Effector CD8-positive, alpha-beta T cell (primary cell): ENCODE measurements around the gene GSTO2.
A peak's percentile ranks its signal among the peaks of the same experiment; 100 is the strongest.
"Not testable (repeated sequence)": the region's sequence is repeated elsewhere in the genome, so short reads cannot be mapped to it uniquely, and the experiment has no call there.

Source experiments
- DNase-seq: peaks from one replicate; lab custom pipeline; 2025; lab: John Stamatoyannopoulos, UW
- total RNA-seq, 4 experiments: gene quantifications; one replicate each; lab custom pipeline; 2026; lab: John Stamatoyannopoulos, UW

Gene GSTO2
- total RNA-seq: 0.85 to 2.9 (median 1.6) reads per million in 4 experiments

DNA sequence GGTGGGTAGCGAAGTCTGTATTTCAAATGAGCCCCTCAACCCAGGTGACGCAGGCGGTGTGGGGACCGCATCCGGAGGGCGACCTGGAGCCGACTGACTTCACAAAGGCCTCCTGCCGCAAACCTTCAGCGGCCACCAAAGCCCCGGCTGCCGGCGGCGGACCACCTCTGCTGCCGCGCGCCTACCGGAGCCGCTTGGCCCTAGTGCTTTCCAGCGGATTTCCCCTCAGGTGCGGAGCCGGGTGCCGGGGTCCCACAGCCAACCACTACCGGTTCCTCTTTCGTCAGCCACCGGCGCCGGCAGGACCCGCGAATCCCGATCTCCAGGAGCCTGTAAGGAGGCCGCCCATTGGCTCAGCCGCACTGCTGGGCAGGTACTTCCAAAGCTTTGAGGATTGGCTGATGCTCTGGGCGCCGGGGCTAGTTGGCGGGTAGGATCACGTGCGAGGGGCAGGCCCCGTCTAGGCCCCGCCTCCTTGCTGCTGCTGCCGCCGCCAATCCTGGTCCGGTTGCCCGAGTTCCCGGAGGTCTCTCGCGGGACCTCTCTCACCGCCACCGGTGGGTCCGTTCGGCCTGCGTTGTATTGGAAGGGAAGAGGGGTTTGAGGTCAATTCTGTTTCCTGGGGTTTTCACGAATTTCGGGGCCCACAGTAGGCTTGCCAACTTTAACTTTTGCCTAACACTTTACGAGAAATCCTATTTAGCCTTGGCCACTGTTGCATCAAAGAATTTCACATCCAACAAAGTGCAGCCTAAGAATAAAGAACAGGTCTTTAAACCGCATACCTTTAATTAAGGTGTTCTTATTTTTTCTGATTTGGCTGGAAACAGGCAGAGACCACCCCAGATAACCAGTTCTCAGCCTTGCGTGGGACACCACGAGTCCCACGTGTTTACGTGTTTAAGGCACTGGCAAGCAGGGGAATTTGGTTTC, at the start of gene GSTO2:
TSS of gene GSTO2 (plus strand) at position 472 of the 933 bp plus-strand sequence. CDS start 5,732 bp downstream, outside the sequence.
- DNase-seq: peak; percentile 96

DNA sequence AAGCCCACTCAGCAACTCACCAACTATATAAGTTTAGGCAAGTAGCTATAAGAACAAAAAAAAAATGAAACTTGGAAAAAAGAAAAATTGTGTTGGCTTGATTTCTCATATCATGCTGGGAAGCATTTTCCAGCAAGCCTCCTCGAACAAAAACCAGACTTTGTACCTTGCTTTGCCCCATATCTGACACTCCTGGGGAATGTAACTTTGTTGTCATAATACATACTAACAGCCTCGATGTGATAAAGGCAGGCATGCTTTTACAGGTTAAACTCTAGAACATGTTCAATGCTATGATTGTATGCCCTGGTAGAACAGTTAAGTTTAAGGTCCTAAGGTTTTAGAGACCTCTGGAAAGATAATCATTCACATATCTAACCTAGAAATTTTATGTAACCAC, 48.5 kb upstream of the GSTO2 start:
- DNase-seq: no peak

DNA sequence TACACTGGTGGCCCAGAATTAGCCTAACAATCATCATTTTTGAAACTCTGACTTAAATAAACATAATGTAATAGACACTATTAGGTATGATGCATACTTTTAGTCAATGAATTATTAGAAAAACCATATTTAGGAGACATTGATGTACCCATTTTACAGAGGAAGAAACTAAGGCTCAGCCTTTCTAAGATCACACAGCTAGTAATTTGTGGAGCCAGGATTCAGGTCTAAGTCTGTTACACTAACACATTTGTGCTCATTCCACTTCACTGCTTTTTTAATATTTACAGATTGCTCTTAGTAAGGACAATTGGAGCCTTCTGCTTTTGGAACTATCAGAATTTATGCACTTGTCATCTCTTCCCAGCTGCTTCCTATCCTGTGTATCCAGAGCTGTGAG, 45.7 kb upstream of the GSTO2 start:
- no peak for DNase-seq

DNA sequence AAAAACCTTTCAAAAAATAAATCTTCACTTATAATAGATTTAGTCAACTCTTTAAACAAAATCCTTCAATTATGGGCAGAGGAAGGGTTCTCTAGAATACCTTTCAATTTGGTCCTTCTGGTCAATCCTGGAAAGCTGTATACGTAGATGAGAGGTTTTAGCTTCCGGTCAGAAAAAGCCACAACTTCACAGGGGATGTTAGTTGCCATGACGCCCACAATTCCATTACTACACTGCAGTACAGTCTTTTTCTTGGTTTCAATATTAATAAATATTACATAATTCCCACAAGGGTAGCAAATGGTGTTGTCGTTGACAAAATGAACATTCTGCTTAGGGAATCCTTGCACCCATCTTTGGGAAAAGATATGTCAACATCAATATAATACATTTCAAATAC, 38.5 kb upstream of the GSTO2 start:
- no peak for DNase-seq

DNA sequence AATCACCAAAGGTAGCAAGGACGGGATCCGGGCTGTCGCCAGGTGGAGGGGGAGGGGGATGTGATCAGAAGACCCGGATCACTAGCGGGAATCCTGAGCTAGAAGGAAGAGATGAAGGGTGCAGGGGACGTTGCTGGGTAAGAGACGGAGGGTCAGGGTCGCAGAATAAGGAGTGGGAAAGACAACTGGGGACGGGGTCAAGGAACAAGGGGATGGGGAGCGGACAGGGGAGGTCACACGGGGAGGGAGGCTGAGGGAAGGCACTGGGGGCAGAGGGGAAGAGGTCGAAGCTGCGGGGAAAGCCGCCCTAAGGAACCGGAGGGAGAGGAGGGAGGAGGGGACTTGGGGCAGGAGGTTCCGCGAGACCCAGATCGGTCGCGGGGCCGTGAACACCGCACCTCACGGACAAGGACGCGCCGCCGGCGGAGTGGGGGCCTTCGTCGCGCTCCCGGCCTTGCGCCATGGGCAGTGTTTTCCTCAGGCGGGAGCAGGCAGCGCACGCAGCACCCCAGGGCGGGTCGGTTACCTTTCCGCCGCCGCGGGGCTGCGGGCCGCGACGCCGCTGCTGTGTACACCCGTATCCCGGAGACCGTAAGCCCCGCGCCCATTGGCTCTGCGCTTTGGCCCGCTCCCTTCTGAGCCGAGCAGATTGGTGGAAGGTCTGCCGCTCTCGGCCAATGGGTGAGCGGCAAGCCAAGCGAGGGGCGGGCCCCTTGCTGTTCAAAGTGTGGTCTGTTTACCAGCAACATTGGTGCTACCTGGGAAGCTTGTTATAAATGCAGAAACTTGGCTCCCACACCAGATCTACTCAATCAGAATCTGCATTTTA, 37.0 kb upstream of the GSTO2 start, which contains the start of gene CFAP43:
TSS of gene CFAP43 (minus strand) at position 581 of the 829 bp plus-strand sequence. CDS start at position 463, 118 bp downstream.
- peak; percentile 99 for DNase-seq

DNA sequence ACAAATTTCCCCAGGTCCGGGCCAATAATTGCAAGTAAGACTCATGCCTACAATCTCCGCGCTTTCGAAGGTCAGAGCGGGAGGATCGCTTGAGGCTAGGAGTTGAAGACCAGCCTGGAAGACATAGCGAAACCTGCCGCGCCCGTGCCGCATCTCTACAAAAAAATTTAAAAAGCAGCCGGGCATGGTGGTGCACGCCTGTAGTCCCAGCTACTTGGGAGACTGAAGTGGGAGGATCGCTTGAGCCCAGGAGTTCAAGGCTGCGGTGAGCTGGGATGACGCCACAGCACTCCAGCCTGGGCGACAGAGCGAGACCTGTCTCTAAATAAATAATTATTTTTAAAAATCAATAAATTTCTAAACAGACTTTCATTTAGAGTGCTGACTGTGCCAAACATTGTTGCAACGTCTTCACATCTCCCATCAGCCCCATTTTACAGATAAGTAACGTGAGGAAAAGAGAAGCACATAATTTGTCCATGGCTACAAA, 36.3 kb upstream of the GSTO2 start:
- no peak for DNase-seq

DNA sequence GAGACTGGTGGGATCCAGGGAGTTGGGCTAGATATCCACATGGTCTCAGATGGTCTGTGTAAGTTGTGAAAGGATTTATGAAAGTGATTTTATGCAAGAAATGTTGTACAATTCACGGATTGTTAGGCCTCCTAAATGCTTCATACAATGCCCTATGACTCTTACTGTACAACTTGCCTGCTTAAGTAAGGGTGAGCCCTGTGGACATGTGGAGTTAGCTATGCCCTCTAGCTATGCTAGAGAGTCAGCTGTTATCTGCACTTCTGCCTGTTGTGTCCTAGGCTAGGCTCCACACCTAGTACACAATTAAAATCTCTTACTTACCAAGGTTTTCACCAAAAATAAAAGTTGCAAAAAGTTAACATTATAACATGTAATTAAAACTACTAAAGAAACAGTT, 35.2 kb upstream of the GSTO2 start:
- DNase-seq: no peak

DNA sequence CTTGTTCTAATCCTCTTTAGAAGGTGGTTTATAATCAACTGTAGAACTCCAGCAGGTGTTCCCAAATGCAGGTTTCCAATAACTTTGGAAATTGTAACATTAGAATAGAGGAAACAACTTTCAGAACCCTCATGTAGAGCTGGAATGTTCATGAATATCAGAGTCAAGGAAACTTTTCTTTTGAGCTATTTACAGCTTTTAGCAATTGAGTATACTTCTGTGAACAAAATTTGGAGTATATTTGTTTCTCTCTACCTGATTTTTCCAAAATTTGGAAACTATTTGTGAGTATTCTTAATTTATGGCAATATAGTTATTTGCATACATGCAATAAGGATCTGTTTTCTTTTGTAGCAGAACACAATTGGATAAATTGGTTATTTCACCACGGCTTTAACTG, 34.0 kb upstream of the GSTO2 start:
- DNase-seq: no peak

DNA sequence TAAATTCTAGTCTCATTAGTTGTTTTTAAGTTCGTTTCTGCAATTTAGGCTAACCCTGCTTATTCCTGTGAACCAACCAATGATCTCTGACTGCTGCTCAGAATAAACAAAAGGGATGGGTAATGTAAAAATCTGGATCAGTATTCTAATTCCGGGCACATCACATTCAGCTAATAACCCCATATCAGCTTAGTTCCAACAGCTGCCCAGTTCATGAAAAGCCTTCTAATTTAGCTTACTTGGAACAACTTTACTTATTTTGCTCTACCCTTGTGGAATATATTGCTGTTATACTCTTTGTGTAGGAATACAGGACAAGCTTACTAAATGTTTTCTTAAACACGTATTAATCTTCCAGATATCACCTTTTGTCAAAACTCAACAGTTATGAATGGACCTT, 33.2 kb upstream of the GSTO2 start:
- no peak for DNase-seq

DNA sequence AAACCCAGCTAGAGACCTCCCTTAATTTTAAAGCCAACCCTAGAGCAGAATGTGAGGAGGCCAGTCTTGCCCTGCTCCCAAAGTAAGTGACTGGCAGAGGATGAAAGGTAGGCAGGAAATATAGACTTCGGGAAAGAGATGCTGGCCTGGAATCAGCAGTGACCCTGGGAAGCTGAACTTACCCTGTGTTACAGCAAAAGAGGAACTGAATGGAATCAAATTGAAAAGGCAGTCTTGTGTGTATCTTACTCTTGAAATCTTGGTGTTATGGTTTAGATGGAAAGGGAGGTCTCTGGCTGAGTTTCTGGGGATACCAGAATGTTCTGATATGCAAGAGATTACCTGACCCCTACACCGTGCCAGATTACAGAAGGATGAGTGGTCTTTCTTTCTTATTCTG, 28.9 kb upstream of the GSTO2 start:
- DNase-seq: no peak

DNA sequence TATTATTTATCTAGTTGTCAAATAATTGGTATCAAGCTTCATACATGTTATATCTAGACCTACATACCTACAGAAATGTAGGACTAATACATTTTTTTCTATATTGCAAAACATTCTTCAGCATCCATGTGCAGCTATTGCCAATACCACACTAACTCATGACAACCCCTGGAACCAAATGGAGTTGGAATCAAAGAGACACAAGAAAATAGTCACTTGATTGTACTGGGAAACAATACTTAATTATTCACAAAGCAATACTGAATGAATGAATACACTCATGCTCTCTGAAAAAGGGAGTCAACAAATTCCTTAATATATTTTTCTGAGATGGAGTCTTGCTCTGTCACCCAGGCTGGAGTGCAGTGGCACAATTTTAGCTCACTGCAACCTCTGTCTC, 26.4 kb upstream of the GSTO2 start:
- DNase-seq: no peak

DNA sequence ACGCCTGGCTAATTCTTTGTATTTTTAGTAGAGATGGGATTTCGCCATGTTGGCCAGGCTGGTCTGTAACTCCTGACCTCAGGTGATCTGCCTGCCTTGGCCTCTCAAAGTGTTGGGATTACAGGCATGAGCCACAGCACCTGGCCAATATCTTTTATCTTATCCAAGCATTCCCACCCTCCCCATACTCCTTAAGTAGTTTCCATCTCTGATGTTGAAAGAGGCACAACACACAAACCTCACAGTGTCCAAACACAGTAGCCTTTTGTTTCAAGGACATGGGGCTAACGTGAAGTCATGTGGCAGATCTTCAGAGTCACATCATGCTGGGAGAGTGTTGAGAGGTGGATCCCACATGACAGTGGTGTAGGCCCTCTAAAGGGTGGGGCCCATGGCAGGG, 26.0 kb upstream of the GSTO2 start:
- not testable (repeated sequence) for DNase-seq

DNA sequence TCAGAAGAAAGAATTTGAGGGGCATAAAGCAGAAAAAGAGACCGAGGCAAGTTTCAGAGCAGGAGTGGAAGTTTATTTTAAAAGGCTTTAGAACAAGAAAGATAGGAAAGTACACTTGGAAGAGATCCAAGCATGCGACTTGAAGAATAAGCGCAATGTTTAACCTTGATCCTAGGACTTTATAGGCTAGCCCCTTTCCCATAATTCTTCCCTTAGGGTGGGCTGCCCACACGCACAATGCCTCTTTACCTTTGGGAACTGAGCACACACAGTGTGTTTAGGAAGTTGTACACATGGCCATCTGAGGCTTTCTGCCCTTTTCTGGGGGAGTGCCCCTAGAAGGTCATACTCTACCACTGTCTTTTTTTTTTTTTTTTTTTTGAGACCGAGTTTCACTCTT, 25.5 kb upstream of the GSTO2 start:
- DNase-seq: no peak

DNA sequence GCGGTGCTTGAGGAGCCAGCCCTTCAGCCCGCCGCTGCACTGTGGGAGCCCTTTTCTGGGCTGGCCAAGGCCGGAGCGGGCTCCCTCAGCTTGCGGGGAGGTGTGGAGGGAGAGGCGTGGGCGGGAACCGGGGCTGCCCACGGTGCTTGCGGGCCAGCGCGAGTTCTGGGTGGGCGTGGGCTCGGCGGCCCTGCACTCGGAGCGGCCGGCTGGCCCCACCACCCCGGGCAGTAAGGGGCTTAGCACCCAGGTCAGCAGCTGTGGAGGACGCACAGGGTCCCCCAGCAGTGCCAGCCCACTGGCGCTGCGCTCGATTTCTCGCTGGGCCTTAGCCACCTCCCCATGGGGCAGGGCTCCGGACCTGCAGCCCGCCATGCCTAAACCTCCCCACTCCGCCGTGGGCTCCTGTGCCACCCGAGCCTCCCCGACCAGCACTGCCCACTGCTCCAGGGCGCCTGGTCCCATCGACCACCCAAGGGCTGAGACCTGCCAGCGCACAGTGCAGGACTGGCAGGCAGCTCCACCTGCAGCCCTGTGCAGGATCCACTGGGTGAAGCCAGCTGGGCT, 23.8 kb upstream of the GSTO2 start:
- no peak for DNase-seq

DNA sequence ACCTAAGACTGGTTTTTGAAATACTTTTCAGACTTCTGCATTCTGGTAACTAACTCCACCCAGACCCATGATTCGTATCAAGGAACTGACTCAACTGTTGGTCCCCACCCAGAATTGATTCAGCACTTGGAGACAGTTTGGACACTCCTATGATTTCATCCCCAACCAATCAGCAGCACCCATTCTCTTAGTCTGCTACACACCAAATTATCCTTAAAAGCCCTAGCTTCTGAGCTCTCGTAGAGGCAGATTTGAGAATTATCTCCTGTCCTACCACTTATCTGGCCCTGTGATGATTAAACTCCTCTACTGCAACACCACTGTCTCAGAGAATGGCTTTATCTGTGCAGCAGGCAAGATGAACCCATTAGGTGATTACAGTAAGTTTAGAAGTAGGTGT, 22.0 kb upstream of the GSTO2 start:
- DNase-seq: no peak

DNA sequence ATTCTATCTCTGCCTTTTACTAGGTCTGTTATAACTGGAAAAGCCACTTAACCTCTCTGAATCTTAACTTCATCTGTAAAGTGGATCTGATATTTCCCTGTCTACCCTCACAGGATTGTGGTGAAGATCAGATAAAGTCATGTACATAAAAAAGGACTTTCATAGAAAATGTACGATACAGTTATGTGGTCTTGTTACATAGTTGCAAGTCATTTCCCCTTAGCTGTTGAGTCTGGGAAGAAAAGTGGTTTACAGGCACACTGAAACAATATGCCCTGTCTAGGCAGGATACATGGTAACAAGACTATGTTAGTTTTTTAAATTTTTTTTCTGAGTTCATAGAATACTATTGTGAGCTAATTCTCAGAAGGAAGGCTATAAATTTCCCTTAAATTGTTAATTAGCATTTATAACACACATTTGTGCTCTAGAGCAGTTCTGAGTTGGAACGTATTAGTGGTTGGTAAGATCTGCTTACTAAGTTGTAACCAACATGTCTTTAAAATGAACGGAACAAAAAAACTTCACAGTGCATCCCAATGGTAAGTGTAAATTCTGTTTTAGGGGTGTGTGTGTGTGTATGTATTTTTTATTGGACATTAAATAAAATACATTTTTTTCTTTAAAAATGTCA, 21.4 kb upstream of the GSTO2 start:
- no peak for DNase-seq

DNA sequence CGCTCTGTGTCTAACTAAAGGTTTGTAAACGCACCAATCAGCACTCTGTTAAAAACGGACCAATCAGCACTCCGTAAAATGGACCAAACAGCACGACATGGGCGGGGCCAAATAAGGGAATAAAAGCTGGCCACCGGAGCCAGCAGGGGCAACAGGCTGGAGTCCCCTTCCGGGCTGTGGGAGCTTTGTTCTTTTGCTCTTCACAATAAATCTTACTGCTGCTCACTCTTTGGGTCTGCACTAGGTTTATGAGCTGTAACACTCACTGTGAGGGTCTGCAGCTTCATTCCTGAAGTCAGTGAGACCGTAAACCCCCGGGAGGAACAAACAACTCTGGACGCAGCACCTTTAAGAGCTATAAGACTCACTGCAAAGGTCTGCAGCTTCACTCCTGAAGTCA, 20.1 kb upstream of the GSTO2 start:
- DNase-seq: not testable (repeated sequence)

DNA sequence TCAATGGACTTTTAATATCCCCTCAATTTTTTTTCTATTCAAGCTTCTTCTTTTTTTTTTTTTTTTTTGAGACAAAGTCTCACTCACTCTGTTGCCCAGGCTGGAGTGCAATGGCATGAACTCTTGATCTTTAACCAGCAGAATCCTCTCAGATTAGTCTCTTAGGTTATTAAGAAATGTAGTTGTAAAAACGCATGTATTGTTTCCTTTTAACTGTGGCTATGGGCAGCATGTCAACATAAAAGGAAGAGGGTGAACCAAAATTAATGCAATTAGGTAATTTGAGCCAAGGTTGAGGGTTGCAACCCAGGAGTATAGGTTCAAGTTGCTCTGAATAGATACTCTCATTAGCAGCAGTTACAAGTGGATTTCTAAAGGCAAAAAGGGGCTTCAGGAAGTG, 18.6 kb upstream of the GSTO2 start:
- no peak for DNase-seq

DNA sequence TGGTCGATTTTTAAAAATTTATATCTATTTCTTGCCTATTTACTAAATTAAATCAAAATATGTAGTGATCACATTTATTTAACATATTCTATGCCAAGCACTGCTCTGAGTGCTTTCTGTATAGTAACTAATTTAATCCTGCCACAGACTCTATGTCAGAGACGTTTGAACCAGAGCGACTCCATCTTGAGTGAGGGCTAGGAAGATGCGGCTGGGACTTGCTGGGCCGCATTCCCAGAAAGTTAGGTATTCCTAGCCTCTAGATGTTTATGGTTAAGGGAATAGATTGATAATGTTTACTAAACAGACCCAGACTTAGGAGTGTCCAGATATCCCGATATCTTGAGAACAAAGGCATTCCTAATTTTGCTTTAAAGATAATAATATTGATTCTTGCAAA, 17.5 kb upstream of the GSTO2 start:
- no peak for DNase-seq

DNA sequence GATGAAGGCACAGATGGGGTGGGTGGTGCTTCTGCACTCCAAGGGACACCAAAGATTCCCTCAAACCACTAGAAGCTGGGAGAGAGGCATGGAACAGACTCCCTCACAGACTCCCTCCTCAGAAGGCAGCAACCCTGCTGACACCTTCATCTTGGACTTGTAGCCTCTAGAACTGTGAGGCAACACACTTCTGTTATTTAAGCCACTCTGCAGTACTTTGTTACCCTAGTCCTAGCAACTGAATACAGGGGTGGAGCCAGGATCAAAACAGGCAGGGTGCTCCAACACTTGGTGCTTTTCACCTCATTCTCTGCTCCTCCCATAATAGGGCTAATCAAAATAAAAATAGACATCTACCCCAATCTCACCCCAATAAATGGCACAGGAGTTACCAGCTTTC, 16.6 kb upstream of the GSTO2 start:
- no peak for DNase-seq

DNA sequence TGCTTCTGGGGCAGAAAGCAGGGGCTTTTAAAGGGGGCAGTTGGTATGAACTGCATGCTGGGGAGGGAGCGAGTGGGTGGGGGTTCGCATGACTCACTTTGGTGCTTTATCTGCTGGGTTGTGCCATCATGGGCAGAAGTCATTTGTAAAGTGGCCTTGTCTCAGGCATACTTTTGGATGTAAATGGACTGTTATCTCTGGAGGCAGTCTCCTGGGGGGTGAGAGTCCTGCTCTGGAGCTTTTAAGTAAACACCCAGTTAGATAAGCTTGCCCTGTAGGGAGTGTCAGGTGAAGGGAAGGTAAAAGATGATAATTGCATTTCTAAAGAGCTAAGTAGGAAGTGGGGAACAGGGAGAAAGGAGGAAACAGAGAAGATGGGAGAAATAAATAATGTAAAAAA, 15.9 kb upstream of the GSTO2 start:
- DNase-seq: no peak
